GM18867 (cell line): ENCODE data around the gene TBX15.
"Not testable (repeated sequence)": the region's sequence is repeated elsewhere in the genome, so short reads cannot be mapped to it uniquely, and the experiment has no call there.

ENCODE experiments used
- ATAC-seq: cut with Tn5 transposase; IDR thresholded peaks from one replicate; pipeline ENCODE4 v1.9.1; 2021; ENCODE audit warnings: mild to moderate bottlenecking, moderate library complexity; ENCODE audit not compliant: unreplicated experiment

The TBX15 gene

DNA sequence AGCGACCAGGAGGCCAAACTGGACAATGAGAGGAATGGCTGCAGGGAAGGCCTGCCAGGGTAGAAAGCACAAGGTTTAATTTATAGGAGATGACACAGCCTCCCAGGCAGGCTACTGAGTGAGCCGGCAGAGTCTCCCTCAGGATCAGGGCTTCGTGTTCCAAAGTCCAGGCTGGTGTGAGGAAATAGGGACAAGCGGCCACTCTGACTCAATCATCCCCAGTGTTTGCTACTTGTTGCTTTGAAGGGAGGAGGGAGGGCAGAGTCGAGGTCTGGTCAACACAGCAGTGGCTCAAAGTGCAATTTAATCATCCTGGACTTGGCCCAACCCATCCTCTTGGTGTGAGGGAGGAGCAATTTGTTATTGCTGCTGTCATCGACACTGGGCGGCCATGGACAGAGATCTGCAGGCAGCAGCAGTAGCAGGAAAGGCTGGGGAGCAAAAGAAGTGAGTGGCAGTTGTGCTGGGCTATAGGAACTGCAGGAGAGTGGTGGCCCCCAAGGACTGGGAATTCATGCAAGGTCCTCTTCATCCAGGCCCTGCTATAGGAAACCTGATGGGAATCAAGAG, 27.5 kb downstream of the TBX15 start:
- ATAC-seq: peak; percentile 5

DNA sequence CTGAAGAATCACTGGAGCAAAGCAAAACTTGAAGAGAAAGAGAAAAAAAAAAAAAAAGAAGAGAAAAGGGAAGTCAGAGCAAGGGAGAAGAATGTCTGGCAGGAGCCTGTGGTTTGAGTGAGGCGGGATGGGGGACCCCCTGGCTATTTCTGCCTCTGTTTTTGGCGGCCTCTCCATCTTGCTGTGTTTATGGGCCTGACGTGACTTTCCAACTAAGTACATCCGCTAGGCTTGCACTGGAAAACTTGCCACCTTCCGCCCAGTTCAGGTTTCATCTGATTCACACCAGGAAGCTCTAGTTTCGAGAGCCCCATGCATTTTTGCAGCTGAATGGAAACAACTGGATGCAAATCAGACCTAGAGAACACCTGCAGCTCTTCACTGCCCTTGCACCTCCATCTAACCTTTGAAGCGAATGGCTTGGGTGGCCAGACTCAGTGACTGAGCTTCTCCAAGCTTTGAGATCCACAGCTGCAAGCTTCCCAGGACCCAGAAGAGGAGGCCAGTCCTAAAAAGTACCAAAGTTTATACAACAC, 28.0 kb downstream of the TBX15 start:
- peak; percentile 94 for ATAC-seq

DNA sequence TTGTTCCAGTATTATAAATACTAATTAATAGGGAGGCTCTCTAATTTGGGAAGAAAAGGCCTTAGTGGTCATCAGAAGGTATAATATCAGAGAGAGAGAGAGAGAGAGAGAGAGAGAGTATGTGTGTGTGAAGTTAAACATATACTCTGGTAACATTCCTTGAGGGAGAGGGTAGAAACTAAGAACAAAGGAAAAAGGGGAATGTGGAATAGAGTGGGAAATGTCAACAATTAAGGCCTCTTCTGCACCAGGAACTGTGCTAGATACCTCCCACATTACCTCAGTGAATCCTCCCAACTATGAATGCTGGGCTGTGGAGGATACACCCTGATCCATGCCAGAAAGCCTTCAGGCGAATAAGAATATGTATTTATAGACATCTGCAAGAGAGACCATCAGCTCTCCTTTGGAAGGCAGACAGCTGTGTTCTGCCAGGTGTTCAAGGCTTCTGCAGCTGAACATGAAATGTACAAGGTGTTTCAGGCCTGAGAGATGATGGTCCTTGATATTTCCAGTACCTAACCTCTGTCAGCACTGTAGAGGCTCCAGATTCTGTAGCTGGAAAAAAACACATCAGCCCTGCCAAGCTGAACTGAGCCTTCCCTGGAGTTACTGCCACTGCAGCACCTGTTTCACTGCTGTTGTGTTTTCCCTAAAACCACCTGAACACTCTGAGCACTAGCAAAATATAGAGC, 29.1 kb downstream of the TBX15 start:
- ATAC-seq: no peak

DNA sequence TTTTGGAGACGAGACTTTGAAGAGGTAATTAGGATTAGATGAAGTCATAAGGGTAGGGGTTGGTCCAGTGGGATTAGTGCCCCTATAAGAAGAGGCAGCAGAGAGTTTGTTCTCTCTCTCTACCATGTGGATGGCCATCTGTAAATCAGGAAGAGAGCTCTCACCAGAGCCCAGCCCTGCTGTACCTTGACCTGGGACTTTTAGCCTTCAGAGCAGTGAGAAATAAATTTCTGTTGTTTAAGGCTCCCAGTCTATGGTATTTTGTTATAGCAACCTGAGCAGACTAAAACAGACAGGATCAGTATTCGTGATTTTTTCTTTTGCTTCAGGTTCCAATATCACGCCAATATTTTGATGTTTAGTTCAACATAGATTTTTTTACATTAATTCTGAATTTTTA, 30.0 kb downstream of the TBX15 start:
- ATAC-seq: no peak

DNA sequence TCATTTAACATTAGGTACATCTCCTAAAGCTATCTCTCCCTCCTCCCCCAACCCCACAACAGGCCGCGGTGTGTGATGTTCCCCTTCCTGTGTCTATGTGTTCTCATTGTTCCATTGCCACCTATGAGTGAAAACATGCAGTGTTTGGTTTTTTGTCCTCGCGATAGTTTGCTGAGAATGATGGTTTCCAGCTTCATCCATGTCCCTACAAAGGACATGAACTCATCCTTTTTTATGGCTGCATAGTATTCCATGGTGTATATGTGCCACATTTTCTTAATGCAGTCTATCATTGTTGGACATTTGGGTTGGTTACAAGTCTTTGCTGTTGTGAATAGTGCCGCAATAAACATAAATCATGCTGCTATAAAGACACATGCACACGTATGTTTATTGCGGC, 30.6 kb downstream of the TBX15 start:
- not testable (repeated sequence) for ATAC-seq

DNA sequence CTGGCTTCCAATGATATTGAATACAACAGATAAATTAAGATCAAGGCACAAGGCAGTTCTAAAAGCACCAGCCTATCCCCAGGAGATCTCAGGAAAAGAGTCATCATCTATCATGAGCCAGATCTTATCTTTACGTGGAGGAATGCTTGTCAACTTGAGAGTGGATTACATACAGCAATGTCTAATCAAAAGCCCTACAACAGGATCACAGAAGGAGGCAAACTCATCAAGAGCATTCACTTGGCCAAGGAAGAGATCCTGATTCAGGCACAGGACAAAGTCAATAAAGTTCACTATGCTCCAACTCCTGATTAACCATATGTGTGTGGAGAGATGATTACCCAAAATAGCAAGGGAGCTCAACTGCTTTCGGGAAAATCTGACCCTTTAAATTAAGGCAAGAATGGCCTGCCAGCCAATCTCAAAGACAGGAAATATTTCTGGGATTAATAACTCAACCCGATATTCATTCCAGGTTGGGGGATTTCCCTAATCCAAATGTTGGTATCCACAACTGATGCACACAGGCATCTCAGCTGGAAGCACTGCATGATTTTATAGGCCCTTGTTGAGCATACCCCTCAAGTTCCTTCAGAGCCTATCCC, 33.7 kb downstream of the TBX15 start:
- ATAC-seq: no peak

DNA sequence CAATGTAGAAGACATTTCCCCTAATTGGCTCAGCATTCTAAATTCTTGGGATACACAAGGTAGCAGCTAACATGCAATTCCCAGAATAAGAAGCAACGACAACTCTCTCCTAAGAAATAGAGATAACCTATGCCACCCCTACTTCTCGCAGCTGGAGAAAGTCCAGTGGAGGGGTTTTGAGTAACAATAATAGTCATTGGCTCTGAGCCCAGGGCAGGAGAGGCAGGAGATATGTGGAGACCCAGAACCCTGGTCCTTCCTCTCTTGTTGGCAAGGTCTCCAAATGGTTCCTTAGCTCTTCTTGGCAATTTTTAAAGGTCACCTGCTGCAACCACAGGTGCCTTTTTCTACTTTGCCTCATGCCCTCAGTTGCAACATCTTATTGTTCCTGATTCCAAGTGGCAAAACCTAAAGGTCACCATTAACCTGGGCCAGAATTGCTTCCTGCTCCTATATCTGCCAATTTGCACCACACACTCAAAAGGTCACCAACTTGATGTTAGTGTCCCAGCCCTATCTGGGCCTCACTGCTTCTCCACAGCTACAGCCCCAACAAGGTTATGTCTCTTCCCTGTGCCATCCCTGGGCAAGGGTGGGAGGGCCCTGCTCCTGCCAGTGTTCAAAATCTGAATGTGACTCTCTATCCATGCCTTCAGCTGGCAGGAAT, 36.7 kb downstream of the TBX15 start:
- ATAC-seq: no peak

DNA sequence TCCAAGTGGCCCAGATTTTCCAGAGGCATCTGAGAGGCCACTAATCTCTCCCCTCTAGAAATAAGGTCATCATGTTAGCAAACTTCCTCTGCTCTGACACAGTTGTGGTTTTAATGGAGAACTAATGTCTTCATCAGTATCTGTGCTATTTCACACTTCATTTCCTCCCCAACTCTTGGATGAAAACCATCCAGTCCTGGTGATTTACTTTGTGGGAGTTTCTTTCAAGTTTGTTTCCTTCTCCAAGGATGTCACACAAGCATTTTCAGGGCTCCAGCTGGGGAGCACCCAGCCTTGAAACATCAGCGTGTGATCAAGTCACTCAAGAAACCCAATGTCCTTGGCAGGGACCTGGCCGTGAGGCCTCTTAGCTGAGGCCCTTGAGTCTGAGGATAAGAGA, 38.8 kb downstream of the TBX15 start:
- no peak for ATAC-seq

DNA sequence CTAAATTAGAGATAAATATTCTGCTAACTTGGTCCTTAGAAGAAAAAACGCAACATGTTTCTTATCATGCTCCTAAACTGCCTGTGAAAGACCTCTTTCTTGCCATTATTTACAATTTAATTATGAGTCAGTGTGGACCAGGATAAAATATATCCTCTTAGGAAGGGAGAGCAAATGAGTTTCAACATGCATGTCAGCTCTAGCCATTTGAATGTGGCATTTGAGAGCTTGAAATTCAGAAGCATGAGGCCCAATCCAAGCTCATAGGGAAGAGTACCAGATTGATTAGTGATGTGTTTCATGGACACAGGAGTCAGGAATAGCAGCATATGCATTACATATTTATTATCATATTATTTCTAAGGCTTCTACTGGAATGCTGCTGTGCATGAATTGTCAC, 39.3 kb downstream of the TBX15 start:
- ATAC-seq: no peak

DNA sequence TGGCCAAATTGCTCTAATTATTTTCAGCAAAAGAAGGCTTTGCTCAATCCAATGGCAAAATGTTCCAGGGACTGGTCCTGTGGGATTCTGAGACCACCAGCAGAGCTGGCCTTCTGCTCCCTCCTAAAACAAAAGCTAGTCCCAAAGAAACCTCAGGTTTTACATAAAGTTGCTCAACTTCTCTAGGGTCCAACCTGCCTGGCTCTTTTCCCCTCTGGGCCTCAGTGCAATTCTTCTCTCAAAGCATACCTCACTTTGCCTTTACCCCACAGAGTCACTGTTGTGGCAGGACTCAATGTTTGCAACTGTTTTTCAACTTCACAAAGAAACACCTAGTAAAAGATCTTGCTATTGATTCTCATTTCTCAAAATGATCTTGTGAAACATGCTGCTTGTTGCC, 39.8 kb downstream of the TBX15 start:
- no peak for ATAC-seq

DNA sequence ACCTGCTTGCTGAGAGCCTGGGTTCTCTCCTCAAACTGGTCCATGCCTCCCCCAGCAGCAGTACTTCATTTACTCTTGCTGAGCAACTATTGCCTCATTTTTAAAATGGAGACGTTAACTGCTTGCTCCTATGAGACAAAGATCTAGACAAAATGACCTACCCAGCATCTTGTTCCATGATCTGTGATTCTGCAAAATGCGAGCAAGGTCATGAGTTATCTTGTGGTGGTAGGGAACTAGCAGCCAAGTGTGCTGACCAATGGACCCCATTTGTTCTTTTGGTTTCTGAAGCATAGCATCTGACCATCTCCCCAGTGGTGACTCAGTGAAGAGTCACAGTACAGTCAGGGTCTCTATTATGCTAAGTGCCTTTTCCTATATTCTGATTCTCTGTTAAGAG, 40.4 kb downstream of the TBX15 start:
- ATAC-seq: no peak

DNA sequence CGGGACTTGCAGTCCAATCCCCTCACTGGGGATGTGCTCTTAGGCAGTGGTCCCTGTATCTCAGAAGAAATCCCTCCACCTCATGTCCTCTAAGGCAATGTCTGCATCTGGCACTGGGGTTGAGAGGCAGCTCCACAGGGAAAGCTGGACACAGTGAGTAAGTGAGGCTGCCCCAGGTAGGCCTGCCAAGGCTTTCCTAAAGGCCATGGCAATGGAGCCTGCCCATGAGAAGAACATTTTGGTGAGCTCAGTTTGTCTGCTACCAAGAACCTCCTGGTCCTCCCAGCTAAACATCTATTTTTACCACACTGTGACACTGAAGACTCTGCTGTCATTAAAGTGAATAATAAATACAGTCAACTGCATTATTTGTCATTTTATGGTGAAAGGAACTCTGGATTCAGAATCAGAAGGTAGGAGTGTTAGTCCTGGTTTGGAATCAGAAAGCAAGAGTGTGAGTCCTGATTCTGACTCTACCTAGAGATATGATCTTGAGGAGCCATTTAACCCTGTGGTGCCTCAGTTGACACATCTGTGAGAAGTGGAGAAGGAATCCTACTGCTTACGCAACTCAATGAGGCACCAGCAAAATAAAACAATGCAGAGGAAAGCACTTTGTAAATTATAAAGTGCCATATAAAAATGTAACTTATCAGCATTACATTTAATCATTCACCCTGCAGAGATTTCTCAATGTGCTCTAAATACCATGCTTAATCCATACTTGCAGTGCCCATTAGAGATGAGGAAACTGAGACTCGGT, 41.0 kb downstream of the TBX15 start:
- no peak for ATAC-seq

DNA sequence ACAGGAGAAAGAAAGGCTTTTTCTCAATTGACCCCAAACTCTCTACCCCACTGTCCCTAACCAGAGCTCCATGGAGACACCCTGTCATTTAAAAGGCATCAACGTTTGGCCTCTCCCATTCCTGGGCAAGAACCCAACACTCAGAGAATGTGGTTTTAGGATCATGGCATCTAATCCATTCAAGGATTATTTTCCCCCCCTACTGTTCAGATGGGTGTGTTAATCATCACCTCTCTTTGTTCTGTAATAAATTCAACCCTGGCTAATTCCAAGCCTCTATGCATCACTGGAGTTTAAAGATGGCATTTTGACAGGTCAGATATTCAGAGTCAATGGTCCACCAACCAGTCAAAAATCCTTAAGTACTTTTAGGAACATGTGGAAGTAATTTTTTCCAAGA, 42.7 kb downstream of the TBX15 start:
- no peak for ATAC-seq

DNA sequence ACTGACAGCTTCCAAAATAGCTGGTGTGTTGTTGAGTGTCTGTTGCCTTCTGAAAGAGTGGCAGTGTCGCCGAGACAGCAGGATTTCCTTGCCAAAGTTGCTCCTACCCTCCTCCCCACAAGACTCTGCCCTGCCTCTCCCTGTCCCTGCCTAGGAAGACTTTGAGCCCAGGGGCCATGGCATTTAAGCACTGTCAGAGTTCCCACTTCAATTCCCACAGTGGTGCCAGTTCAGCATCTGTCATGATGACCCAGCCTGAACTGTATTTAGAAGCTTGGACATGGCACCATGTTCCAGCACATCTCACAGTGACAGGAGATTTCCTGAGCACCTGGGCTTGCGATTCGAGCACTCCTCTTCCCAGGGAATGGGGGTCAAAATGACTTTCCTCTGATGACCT, 43.6 kb downstream of the TBX15 start:
- no peak for ATAC-seq

DNA sequence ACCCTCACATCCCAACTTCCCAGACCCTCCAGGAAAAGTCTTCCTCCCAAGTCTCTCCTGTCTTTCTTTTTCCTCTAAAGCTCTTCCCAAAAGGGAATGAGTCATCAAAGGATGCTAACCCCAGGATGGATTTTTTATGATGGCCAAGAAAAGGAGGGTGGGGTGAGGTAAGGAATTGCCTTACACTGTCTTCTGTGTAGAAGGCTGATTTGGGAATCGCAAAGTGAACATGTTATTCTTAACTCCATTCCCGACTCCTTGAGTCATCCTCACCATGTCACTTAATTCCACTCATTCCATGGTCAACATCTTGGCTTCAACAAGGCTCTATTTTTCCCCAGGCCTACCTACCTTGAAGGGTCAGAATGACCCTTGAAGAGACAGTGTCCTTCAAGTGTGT, 44.0 kb downstream of the TBX15 start:
- ATAC-seq: no peak

DNA sequence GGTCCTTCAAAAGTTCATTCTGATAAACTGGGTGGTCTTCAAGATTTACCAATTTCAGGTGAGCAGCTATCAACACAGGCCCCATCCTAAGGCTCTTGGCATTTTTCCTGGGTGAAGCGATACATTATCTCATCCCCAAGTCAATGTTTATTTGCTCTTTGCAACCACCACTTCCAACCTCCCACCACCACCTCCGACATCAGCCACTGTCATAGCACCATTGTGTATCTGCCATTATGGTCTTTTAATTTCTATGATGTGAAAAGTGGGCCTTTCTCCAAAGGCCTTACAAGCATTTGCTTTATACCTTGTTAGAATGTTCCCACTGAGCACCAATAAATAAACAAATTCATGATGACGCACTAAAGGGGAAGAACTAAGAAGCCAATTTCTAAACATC, 47.2 kb downstream of the TBX15 start:
- no peak for ATAC-seq

DNA sequence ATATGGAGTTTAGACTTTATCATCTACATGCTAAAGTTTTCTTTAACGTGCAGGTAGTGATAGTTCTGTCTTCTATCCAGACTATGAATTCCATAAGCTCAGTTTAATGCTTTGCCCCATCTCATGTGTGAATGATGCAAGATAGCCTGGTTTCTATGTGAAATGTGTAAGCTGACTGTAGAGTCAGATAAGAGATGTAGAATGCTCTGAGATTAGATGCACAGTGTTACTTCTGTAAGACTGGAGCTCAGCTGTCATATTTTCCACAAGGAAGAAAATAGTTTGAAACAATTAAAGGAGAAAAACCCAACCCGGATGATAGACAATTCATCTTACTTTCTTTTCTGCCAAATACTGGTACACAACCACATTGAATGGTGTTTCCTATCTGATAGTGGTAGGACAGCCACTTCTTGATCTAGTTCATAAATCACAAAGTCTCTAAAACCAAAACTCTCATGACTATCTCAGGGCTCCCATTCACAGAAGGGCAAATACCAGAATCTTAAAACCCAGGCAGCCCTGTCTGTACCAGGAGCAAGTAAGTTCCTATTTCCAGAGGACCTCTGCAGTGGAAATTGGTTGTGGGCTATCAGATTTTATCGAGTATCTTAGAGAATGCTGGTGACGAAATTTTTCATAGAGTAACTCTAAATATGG, 50.6 kb downstream of the TBX15 start:
- no peak for ATAC-seq

DNA sequence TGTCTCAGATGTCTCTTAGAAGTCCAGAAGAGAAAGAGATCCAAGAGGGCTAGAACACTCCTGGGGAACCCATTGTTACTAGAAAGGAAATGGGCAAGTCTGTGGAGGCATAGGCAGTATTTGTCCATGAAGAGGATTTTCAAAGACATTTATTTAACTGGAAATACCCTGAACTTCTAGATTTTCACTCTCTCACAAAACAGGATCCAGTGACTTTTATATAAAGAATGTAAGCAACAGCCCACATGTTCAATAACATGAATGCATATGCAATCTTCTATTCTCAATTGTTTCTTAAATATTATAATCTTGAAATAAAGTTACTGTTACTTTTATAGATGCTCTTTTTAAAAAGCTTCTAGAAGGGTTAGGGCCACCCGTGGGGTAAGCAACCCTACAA, 53.4 kb downstream of the TBX15 start:
- ATAC-seq: no peak

DNA sequence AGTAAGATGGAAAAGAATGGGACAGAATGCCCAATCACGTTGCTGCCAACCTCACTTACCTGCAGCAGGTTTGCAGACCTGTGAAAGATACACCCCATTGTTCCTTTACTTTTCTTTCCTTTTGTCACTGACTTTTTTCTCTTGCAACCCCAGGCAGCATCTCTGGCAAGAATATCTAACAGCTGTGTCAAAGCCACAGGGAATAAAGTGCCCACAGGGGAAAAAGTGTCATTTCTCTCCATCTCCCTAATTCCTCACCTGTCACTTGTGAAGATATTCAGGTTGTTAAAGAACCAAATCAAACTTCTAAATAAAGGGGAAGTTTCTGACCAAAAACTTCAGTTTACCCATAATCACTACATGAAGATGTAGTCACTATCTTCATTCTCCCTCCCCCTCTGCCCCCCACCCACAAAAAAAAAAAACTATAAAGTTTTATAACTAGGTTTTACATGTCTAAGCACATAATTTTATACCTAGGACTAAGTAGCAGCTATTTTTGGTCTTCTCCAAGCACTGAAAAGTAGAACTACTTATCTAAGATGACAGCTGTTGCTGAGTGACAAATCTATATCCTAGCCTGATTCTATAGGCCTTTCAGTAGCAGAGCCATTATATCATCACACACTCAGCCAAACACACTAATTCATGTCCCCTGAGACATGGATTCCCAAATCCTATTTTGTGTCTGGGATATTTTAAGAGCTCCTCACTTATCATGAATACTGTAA, 54.9 kb downstream of the TBX15 start:
- no peak for ATAC-seq

DNA sequence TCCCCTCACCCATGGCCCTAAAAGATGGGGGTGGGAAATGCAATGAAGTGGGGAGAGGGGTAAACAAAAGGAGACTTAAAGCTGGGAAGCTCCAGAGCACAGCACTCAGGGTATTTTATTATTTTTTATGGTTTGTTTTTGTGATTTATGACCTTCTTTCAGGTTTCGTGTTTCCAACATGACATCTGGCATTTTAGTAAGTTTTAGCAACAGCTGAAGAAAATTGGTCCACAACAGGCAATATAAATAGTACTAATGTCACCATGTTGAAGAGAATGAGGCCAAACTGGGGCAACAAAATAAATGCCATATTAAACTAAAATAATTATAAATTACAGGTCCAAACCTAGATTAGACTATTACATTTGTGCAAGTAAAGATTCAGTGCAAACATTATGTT, 56.3 kb downstream of the TBX15 start:
- ATAC-seq: no peak
